ENCODE results near the gene NUDT22. TPM values are rescaled to one million over a fixed set of nuclear protein-coding genes. Genes with fewer than 3 reads are reported as not detected.
A peak's percentile ranks its signal among the peaks of the same experiment; 100 is the strongest.

NUDT22 gene
- total RNA-seq, 4 donors from 2014 or later = 22.8 to 47.8 (median 38.0) TPM

GRCh38 chr11:64198511-64198910, 27.6 kb upstream of the NUDT22 start:
- TF ChIP-seq CTCF (IDR thresholded peaks at IDR 0.05) = no peak
- ATAC-seq (ENCODE audit: low FRiP score) (no peak), DNase-seq (ENCODE audit: low spot score) (no peak)

- TF ChIP-seq CTCF (IDR thresholded peaks at IDR 0.05) = no peak
- no peak for DNase-seq (ENCODE audit: low spot score)
- ATAC-seq (ENCODE audit: low FRiP score) = no peak
These were observed 24.5 kb upstream of the NUDT22 start for GRCh38 chr11:64201543-64201942.

GRCh38 chr11:64202992-64203391, 23.1 kb upstream of the NUDT22 start:
- ATAC-seq (ENCODE audit: low FRiP score) (no peak), DNase-seq (ENCODE audit: low spot score) (no peak)
- no peak for TF ChIP-seq CTCF (IDR thresholded peaks at IDR 0.05)

GRCh38 chr11:64203421-64204079, 22.5 kb upstream of the NUDT22 start:
- no peak for DNase-seq (ENCODE audit: low spot score)
- no peak for TF ChIP-seq CTCF (IDR thresholded peaks at IDR 0.05)

GRCh38 chr11:64204080-64204440, 22.0 kb upstream of the NUDT22 start:
- DNase-seq (ENCODE audit: low spot score) (no peak), ATAC-seq (ENCODE audit: low FRiP score) (no peak)
- TF ChIP-seq CTCF (IDR thresholded peaks at IDR 0.05) = no peak

More at GRCh38 chr11:64203421-64204079, 22.5 kb upstream of the NUDT22 start:
- no peak for ATAC-seq (ENCODE audit: low FRiP score)

GRCh38 chr11:64204464-64204989, 21.5 kb upstream of the NUDT22 start:
- peak; percentile 60 for ATAC-seq (ENCODE audit: low FRiP score)
- DNase-seq (ENCODE audit: low spot score) = peak; percentile 77

More at GRCh38 chr11:64204464-64204989, 21.5 kb upstream of the NUDT22 start:
- TF ChIP-seq CTCF (IDR thresholded peaks at IDR 0.05) = no peak

All from omental fat pad (tissue), 4 donors.